Smooth muscle cell (in vitro differentiated cells): ENCODE data around the gene R3HDM2. TPM values are rescaled to one million over a fixed set of nuclear protein-coding genes. Genes with fewer than 3 reads are reported as not detected.

ENCODE experiments used
- DNase-seq: peaks from one replicate; lab custom pipeline; 2025; ENCODE audit not compliant: unreplicated experiment; lab: John Stamatoyannopoulos, UW
- H2AFZ ChIP-seq: fragments of 200-600 bp; sonication (generic); 2 replicates; pipeline ENCODE4 v1.6.0; 2016; ENCODE audit warnings: antibody characterized with exemption, low read depth, mild to moderate bottlenecking
- H3F3A ChIP-seq: fragments of 200-600 bp; sonication (generic); 2 replicates; pipeline ENCODE4 v1.6.0; 2017; ENCODE audit warnings: antibody characterized with exemption, low read depth
- H3K27ac ChIP-seq: fragments of 200-600 bp; sonication (generic); 2 replicates; pipeline ENCODE4 v1.5.1; 2016; ENCODE audit warnings: low read depth, mild to moderate bottlenecking
- H3K27me3 ChIP-seq: fragments of 200-600 bp; sonication (generic); 2 replicates; pipeline ENCODE4 v1.6.1; 2016; ENCODE audit warnings: low read depth, mild to moderate bottlenecking
- H3K36me3 ChIP-seq: fragments of 200-600 bp; sonication (generic); 2 replicates; pipeline ENCODE4 v1.5.1; 2016; ENCODE audit warnings: low read depth
- H3K4me1 ChIP-seq: fragments of 200-600 bp; sonication (generic); 2 replicates; pipeline ENCODE4 v1.5.1; 2016; ENCODE audit warnings: low read depth
- H3K4me2 ChIP-seq: fragments of 200-600 bp; sonication (generic); 2 replicates; pipeline ENCODE4 v1.6.0; 2016; ENCODE audit warnings: mild to moderate bottlenecking
- H3K4me3 ChIP-seq: fragments of 200-600 bp; sonication (generic); 2 replicates; pipeline ENCODE4 v1.5.1; 2016; ENCODE audit warnings: mild to moderate bottlenecking
- H3K79me2 ChIP-seq: fragments of 200-600 bp; sonication (generic); 2 replicates; pipeline ENCODE4 v1.6.0; 2016; ENCODE audit warnings: low read depth, mild to moderate bottlenecking
- H3K9ac ChIP-seq: fragments of 200-600 bp; sonication (generic); 2 replicates; pipeline ENCODE4 v1.6.0; 2016; ENCODE audit warnings: low read depth
- H3K9me3 ChIP-seq: fragments of 200-600 bp; sonication (generic); replicated peaks from 2 replicates; pipeline ENCODE4 v1.5.1; 2016; ENCODE audit warnings: low read depth
- H4K20me1 ChIP-seq: fragments of 200-600 bp; sonication (generic); 2 replicates; pipeline ENCODE4 v1.6.0; 2016; ENCODE audit warnings: low read depth
- WGBS: methylation state at CpG from one replicate; pipeline ENCODE4 v1.1.7; 2016; ENCODE audit warnings: low lambda C conversion rate; 5-methylcytosine and 5-hydroxymethylcytosine counted together
- polyA plus RNA-seq: library from polyadenylated mRNA; unstranded; fragments of >200 nt; fragmentation: Nextera tagmentation; extraction: Ambion mirVana; gene quantifications from 2 replicates; pipeline ENCODE4 v1.2.1, GENCODE V29; 2016
- total RNA-seq: library from RNA; depleted of rRNA; stranded (reverse); fragments of >200 nt; gene quantifications from 2 replicates; pipeline ENCODE4 v1.2.3, GENCODE V29; 2014
- TF ChIP-seq, protein P1 (sequence below): fragments of 200-600 bp; sonication (generic); IDR thresholded peaks from 2 replicates; pipeline ENCODE4 v1.5.1; 2017; ENCODE audit warnings: borderline replicate concordance, mild to moderate bottlenecking, antibody characterized with exemption; ENCODE audit not compliant: insufficient read depth, poor library complexity, severe bottlenecking

Gene R3HDM2
- total and polyA plus RNA-seq, 2 experiments from 2014 or later, result 12.2 to 16.0 TPM

- Histone ChIP-seq H3K27me3 (no peaks in the 10 kb centered on the region), H3K27ac (peak overlapping the region; percentile 6), H3K4me1 (peaks cover 11% of the 10 kb centered on the region), H4K20me1 (no peaks in the 10 kb centered on the region), H3K9ac (no peak overlapping the region), H2AFZ (peak overlapping the region; percentile 67), H3K36me3 (no peaks in the 10 kb centered on the region), H3K9me3 (no peaks in the 10 kb centered on the region), H3F3A (peaks cover 10% of the 10 kb centered on the region), H3K4me2 (peak overlapping the region; percentile 100), H3K79me2 (no peaks in the 10 kb centered on the region), H3K4me3 (peak overlapping the region; percentile 73)
- peak; percentile 68 for DNase-seq
- TF ChIP-seq, protein P1, sequence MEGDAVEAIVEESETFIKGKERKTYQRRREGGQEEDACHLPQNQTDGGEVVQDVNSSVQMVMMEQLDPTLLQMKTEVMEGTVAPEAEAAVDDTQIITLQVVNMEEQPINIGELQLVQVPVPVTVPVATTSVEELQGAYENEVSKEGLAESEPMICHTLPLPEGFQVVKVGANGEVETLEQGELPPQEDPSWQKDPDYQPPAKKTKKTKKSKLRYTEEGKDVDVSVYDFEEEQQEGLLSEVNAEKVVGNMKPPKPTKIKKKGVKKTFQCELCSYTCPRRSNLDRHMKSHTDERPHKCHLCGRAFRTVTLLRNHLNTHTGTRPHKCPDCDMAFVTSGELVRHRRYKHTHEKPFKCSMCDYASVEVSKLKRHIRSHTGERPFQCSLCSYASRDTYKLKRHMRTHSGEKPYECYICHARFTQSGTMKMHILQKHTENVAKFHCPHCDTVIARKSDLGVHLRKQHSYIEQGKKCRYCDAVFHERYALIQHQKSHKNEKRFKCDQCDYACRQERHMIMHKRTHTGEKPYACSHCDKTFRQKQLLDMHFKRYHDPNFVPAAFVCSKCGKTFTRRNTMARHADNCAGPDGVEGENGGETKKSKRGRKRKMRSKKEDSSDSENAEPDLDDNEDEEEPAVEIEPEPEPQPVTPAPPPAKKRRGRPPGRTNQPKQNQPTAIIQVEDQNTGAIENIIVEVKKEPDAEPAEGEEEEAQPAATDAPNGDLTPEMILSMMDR, result peak; percentile 90
- under 1% methylated on average over 9 of the region's 28 CpGs for WGBS
These were observed 31.5 kb upstream of the R3HDM2 start for GRCh38 chr12:57462251-57462911.

DNA sequence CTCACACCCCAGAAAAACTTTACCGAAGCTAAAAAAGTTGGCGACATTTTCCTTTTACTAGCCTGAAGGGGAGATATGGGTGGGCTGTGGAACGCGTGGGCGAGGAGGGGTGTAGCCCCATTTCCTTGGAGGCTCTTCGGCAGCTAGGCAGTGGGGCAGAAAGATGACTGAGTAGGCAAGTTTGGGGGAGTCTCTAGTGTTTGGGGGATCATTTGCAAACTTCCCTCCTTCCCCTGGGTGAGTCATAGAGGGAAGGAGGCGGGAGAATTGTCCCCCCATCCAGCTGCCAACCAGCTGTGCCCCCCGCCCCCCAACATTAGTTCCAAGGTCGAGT, 31.0 kb upstream of the R3HDM2 start:
- H3K27me3 ChIP-seq, result no peaks in the 10 kb centered on the region

GRCh38 chr12:57461276-57461916, 30.6 kb upstream of the R3HDM2 start:
- peaks cover 11% of the 10 kb centered on the region for H3K4me1 ChIP-seq
- peak overlapping the region; percentile 73 for H3K4me3 ChIP-seq
- H3F3A ChIP-seq, result peaks cover 10% of the 10 kb centered on the region
- H4K20me1 ChIP-seq, result no peaks in the 10 kb centered on the region
- H3K4me2 ChIP-seq, result peak overlapping the region; percentile 100
- peak overlapping the region; percentile 67 for H2AFZ ChIP-seq
- TF ChIP-seq, protein P1, result no peak
- no peak overlapping the region for H3K9ac ChIP-seq
- no peaks in the 10 kb centered on the region for H3K27me3 ChIP-seq
- peak; percentile 55 for DNase-seq
- WGBS, result 2% methylated on average over 17 of the region's 32 CpGs
- H3K27ac ChIP-seq, result peak overlapping the region; percentile 6
- peaks cover 8% of the 10 kb centered on the region for H3K79me2 ChIP-seq
- H3K9me3 ChIP-seq, result no peaks in the 10 kb centered on the region
- H3K36me3 ChIP-seq, result no peaks in the 10 kb centered on the region

More for the DNA sequence above, 31.0 kb upstream of the R3HDM2 start:
- WGBS, result 1% methylated on average over 6 of the region's 9 CpGs
- Histone ChIP-seq H3K9ac (no peak overlapping the region), H3K36me3 (no peaks in the 10 kb centered on the region), H3K4me3 (peak overlapping the region; percentile 73), H3K9me3 (no peaks in the 10 kb centered on the region), H3K4me2 (peak overlapping the region; percentile 100), H2AFZ (peak overlapping the region; percentile 67), H3K79me2 (peaks cover 3% of the 10 kb centered on the region), H3K27ac (peak overlapping the region; percentile 6), H3K4me1 (peaks cover 11% of the 10 kb centered on the region), H4K20me1 (no peaks in the 10 kb centered on the region), H3F3A (peaks cover 10% of the 10 kb centered on the region)
- DNase-seq, result no peak
- TF ChIP-seq, protein P1, result no peak
